GM12873 (cell line): ENCODE results near the gene TNFAIP2.

ENCODE experiments used
- TF ChIP-seq, protein P1 (sequence below): IDR thresholded peaks from 2 replicates; pipeline ENCODE4 v1.5.1; 2012; ENCODE audit warnings: low read depth, mild to moderate bottlenecking, moderate library complexity, low read length, control low read depth; ENCODE audit not compliant: insufficient read depth; ENCODE audit errors: missing control alignments

The TNFAIP2 gene

DNA sequence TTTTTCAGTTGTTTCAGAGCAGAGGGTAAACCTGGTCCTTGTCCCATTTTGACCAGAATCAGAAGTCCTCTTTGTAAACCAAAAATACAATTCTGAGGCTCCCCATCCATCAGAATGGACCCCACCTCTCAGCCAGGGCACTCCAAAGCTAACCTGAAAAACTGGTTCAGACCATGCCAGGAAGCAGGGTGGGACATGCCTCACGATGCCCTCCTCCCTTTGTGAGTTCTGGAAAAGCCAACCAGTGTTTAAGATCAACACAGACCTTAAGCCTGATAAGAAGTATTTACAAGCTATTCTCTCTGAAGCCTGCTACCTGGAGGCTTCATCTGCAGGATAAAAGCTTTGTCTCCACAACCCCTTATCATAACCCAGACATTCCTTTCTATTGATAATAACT is 35.4 kb downstream of the TNFAIP2 start:
- TF ChIP-seq, protein P1, sequence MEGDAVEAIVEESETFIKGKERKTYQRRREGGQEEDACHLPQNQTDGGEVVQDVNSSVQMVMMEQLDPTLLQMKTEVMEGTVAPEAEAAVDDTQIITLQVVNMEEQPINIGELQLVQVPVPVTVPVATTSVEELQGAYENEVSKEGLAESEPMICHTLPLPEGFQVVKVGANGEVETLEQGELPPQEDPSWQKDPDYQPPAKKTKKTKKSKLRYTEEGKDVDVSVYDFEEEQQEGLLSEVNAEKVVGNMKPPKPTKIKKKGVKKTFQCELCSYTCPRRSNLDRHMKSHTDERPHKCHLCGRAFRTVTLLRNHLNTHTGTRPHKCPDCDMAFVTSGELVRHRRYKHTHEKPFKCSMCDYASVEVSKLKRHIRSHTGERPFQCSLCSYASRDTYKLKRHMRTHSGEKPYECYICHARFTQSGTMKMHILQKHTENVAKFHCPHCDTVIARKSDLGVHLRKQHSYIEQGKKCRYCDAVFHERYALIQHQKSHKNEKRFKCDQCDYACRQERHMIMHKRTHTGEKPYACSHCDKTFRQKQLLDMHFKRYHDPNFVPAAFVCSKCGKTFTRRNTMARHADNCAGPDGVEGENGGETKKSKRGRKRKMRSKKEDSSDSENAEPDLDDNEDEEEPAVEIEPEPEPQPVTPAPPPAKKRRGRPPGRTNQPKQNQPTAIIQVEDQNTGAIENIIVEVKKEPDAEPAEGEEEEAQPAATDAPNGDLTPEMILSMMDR = no peak

DNA sequence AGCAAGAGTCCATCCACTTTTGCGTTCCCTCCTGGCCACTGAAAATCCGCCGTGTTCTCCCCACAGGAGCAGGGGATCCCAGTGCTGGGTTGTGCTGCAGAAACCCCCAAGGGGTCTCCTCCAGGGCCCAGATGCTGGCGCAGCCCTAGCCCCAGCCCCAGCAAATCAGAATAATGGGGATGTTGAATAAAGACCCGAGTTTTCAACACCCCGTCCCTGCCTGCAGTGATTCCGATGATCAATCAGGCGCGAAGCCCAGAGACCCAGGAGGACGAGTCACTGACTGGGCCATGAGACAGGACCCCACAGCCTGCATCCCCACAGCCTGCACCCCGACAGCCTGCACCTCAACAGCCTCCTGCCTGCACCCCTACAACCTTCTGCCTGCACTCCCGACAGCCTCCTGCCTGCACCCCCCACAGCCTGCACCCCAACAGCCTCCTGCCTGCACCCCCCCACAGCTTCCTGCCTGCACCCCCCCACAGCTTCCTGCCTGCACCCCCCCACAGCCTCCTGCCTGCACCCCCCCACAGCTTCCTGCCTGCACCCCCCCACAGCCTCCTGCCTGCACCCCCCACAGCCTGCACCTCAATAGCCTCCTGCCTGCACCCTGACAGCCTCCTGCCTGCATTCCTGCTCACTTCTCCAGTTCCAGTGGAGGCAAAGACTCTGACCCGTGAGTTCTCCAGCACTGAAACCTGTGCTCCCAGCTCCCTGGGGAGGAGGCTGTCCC is 37.2 kb downstream of the TNFAIP2 start:
- TF ChIP-seq, protein P1 = no peak

DNA sequence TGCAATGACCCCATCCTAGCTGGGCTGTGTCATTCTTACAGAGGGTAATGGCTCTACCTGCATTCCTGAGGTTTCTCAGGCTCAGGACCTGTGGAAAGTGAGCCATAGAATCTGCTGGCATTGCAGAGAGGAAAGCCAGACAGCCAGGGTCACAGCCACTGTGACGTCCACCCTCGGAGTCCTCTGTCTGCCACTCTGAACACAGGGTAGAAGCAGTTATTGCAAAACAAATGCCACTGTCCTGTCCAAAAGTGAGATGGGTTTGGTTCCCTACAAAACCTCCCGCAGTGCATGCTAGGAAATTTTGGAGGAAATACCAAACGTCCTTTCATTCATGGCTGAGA is 37.8 kb downstream of the TNFAIP2 start:
- TF ChIP-seq, protein P1 = no peak

DNA sequence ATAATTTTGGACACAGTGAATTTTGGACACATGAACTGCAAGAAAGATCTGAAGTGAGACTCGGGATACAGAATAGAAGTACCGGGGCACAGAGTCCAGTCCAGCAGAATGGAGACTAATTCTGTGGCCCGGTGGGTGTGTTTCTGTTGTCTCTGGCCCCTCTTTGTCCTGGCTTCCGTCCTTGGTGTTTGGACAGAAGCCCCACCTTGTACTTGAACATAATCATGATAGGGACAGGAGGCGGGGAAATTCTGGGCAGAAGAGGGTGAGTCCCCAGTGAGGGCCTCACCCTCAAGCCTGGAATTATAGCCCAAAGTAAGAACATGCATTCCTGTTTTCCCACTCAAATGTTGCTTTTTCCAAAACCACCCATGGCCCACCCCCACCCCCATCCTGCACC is 39.9 kb downstream of the TNFAIP2 start:
- TF ChIP-seq, protein P1 = no peak

DNA sequence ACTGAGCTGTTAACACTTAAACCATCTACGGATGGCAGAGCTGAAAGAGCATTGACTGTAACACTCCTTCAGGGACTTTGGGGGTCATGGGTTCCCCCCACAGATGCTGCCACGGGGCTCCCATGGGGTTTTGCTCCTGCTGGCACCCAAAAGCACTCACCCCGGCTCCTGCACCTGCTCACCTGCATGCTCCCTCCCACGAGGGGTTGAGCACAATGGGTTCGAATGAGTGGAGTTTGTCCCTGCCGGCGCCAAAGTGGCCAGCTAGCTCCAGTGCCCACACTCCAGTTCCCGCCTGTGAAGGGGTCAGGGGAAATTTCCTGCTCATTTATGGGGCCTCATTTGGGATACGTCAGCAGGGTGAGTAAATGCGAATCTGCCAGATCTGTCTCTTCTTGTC is 40.7 kb downstream of the TNFAIP2 start:
- TF ChIP-seq, protein P1 = no peak

DNA sequence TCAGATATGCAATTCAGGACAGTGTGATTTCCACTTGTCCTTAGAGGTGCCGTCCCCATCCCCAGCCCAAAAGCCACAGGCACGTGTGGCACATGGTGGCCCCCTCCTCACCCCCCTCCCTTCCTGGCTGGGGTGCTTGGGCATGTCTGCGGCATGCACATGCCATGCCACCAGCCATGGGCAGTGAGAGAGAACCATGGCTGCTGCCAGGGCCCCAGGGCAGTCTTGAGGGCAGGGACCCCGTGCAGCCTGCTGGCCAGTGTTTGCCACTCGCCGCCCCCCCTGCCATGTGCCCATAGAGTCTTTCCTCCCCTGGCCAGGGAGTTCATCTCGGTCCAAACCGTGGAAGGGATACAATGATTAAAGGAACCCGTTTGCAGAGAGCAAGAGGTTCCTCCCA is 41.5 kb downstream of the TNFAIP2 start:
- TF ChIP-seq, protein P1 = no peak

DNA sequence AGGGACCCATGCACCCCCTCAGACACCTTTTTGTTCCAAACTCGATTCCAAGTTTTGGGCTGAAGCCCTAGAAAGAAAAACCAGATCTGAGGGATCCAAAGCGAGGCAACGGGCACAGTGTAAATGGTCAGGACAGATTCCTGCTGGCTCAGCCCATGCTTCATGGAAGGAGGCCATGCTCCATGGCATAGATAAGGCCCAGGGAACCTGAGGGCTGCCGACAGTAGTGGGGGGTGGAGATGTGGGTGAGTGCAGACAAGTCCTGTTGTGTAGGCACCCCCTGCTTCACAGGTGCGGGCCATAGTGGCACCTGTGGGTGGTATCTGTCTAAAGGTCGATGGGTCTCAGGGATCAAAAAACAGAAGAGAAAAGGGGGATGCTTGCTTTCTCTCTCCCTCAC is 42.1 kb downstream of the TNFAIP2 start:
- TF ChIP-seq, protein P1 = no peak
